Testis (tissue), 2 donors: ENCODE measurements around the gene PRR16.

ENCODE experiments used
- POLR2A ChIP-seq: fragments of 450-650 bp; IDR thresholded peaks from one replicate; pipeline ENCODE4 v1.6.1; 2017; ENCODE audit warnings: antibody characterized with exemption, mild to moderate bottlenecking, moderate library complexity
- TF ChIP-seq, protein P1 (sequence below), 3 experiments: fragments of 450-650 bp in 2 of 3; fragments of 200-600 bp in 1 of 3; sonication (generic) in 1 of 3; IDR thresholded peaks; one replicate each; pipeline ENCODE4 v1.5.1; 2016 to 2019; ENCODE audit warnings: antibody characterized with exemption in 3 of 3, mild to moderate bottlenecking in 2 of 3, moderate library complexity in 1 of 3

- TF ChIP-seq POLR2A = no peak
- TF ChIP-seq, protein P1, sequence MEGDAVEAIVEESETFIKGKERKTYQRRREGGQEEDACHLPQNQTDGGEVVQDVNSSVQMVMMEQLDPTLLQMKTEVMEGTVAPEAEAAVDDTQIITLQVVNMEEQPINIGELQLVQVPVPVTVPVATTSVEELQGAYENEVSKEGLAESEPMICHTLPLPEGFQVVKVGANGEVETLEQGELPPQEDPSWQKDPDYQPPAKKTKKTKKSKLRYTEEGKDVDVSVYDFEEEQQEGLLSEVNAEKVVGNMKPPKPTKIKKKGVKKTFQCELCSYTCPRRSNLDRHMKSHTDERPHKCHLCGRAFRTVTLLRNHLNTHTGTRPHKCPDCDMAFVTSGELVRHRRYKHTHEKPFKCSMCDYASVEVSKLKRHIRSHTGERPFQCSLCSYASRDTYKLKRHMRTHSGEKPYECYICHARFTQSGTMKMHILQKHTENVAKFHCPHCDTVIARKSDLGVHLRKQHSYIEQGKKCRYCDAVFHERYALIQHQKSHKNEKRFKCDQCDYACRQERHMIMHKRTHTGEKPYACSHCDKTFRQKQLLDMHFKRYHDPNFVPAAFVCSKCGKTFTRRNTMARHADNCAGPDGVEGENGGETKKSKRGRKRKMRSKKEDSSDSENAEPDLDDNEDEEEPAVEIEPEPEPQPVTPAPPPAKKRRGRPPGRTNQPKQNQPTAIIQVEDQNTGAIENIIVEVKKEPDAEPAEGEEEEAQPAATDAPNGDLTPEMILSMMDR (IDR thresholded peaks at IDR 0.05) = no peak
Observed at GRCh38 chr5:120465436-120465961, 1.4 kb downstream of the PRR16 start.
